ENCODE measurements around the gene PRRG3. TPM values are rescaled to one million over a fixed set of nuclear protein-coding genes. Genes with fewer than 3 reads are reported as not detected.

Gene PRRG3
- total RNA-seq, 2 experiments from 2014 or later: not detected

GRCh38 chrX:151727346-151727745 lies 32.1 kb downstream of the PRRG3 start:
- H3K9me3 ChIP-seq (ENCODE audit: control insufficient read depth in 1 of 2, insufficient read depth in 1 of 2, low read length in 2 of 2): no peaks in the 10 kb centered on the region
- H3K4me1 ChIP-seq (ENCODE audit: insufficient read depth, low read length): no peaks in the 10 kb centered on the region
- ATAC-seq (ENCODE audit: poor library complexity): no peak
- Mint-ChIP-seq H3K4me3 (no peak overlapping the region), H3K36me3 (ENCODE audit: low read depth) (no peaks in the 10 kb centered on the region), H3K9me3 (no peaks in the 10 kb centered on the region), H3K27me3 (peaks cover 5% of the 10 kb centered on the region), H3K27ac (no peak overlapping the region), H3K4me1 (ENCODE audit: low read depth) (no peaks in the 10 kb centered on the region)
- H3K4me3 ChIP-seq (ENCODE audit: low read length): no peak overlapping the region
- no peak for TF ChIP-seq CTCF (IDR thresholded peaks at IDR 0.05)
- no peaks in the 10 kb centered on the region for H3K27me3 ChIP-seq (ENCODE audit: control insufficient read depth in 1 of 2, insufficient read depth in 2 of 2, low read length in 2 of 2)
- no peak overlapping the region for H3K27ac ChIP-seq (ENCODE audit: low read depth in 1 of 2, low read length in 2 of 2)
- intact Hi-C loops (cut with DNase I, micrococcal nuclease): no loop called here
- CTCF ChIA-PET: no interaction called here
- no peaks in the 10 kb centered on the region for H3K36me3 ChIP-seq (ENCODE audit: insufficient read depth, low read length)
- DNase-seq: no peak
- POLR2A ChIA-PET: no interaction called here

- CTCF ChIA-PET: no interaction called here
- Mint-ChIP-seq H3K4me1 (ENCODE audit: low read depth) (no peaks in the 10 kb centered on the region), H3K27me3 (peaks cover 8% of the 10 kb centered on the region), H3K9me3 (no peaks in the 10 kb centered on the region), H3K36me3 (ENCODE audit: low read depth) (no peaks in the 10 kb centered on the region), H3K27ac (no peak overlapping the region), H3K4me3 (no peak overlapping the region)
- ATAC-seq (ENCODE audit: poor library complexity) (no peak), DNase-seq (no peak)
- Histone ChIP-seq H3K9me3 (ENCODE audit: control insufficient read depth in 1 of 2, insufficient read depth in 1 of 2, low read length in 2 of 2) (no peaks in the 10 kb centered on the region), H3K4me3 (ENCODE audit: low read length) (no peak overlapping the region), H3K27ac (ENCODE audit: low read depth in 1 of 2, low read length in 2 of 2) (no peak overlapping the region), H3K4me1 (ENCODE audit: insufficient read depth, low read length) (no peaks in the 10 kb centered on the region), H3K27me3 (ENCODE audit: control insufficient read depth in 1 of 2, insufficient read depth in 2 of 2, low read length in 2 of 2) (no peaks in the 10 kb centered on the region), H3K36me3 (ENCODE audit: insufficient read depth, low read length) (no peaks in the 10 kb centered on the region)
- intact Hi-C loops (cut with DNase I, micrococcal nuclease): no loop called here
- POLR2A ChIA-PET: no interaction called here
- no peak for TF ChIP-seq CTCF (IDR thresholded peaks at IDR 0.05)
These were observed 33.9 kb downstream of the PRRG3 start for GRCh38 chrX:151729056-151729725.

GRCh38 chrX:151734446-151734845 lies 39.2 kb downstream of the PRRG3 start, which contains the start of gene CNGA2:
CNGA2 (plus strand) TSS chrX:151734746; CDS start chrX:151738484, 3,738 bp downstream.
- Histone ChIP-seq H3K27ac (ENCODE audit: low read depth in 1 of 2, low read length in 2 of 2) (no peak within 1 kb of the TSS), H3K4me1 (ENCODE audit: insufficient read depth, low read length) (no peaks in the 10 kb centered on the region), H3K9me3 (ENCODE audit: control insufficient read depth in 1 of 2, insufficient read depth in 1 of 2, low read length in 2 of 2) (no peaks in the 10 kb centered on the region), H3K27me3 (ENCODE audit: control insufficient read depth in 1 of 2, insufficient read depth in 2 of 2, low read length in 2 of 2) (no peaks in the 10 kb centered on the region), H3K4me3 (ENCODE audit: low read length) (no peak within 1 kb of the TSS), H3K36me3 (ENCODE audit: insufficient read depth, low read length) (no peaks in the 10 kb centered on the region)
- peaks cover 25% of the 10 kb centered on the region for H3K27me3 Mint-ChIP-seq
- DNase-seq: no peak
- TF ChIP-seq CTCF (IDR thresholded peaks at IDR 0.05): no peak
- no peak within 1 kb of the TSS for H3K27ac Mint-ChIP-seq
- no peaks in the 10 kb centered on the region for H3K4me1 Mint-ChIP-seq (ENCODE audit: low read depth)
- ATAC-seq (ENCODE audit: poor library complexity): no peak
- intact Hi-C loops (cut with DNase I, micrococcal nuclease): no loop called here
- ChIA-PET CTCF (no interaction called here), POLR2A (no interaction called here)
- H3K9me3 Mint-ChIP-seq: no peaks in the 10 kb centered on the region
- no peak within 1 kb of the TSS for H3K4me3 Mint-ChIP-seq
- H3K36me3 Mint-ChIP-seq (ENCODE audit: low read depth): no peaks in the 10 kb centered on the region
